GM19468 (cell line): ENCODE data around the gene NODAL.

ENCODE experiments used
- ATAC-seq: cut with Tn5 transposase; IDR thresholded peaks from one replicate; pipeline ENCODE4 v1.9.1; 2021; ENCODE audit warnings: mild to moderate bottlenecking, moderate library complexity, moderate number of reproducible peaks; ENCODE audit not compliant: unreplicated experiment; ENCODE audit errors: extremely low read depth

The NODAL gene

GRCh38 chr10:70465832-70466231, 24.4 kb upstream of the NODAL start:
- ATAC-seq: no peak

GRCh38 chr10:70465278-70465677, 23.8 kb upstream of the NODAL start:
- no peak for ATAC-seq

GRCh38 chr10:70462349-70462984, 21.0 kb upstream of the NODAL start:
- ATAC-seq: no peak

- ATAC-seq: no peak
These were observed 20.2 kb upstream of the NODAL start for GRCh38 chr10:70461397-70462348.

- no peak for ATAC-seq
These were observed 18.5 kb upstream of the NODAL start for GRCh38 chr10:70459774-70460490.

GRCh38 chr10:70459061-70459773, 17.7 kb upstream of the NODAL start:
- ATAC-seq: no peak

- ATAC-seq: no peak
These were observed 17.0 kb upstream of the NODAL start for GRCh38 chr10:70458329-70459060.

GRCh38 chr10:70457759-70458305, 16.4 kb upstream of the NODAL start:
- ATAC-seq: no peak

- ATAC-seq: no peak
These were observed 14.7 kb upstream of the NODAL start for GRCh38 chr10:70456164-70456563.

GRCh38 chr10:70455213-70455630, 13.7 kb upstream of the NODAL start:
- ATAC-seq: no peak

- ATAC-seq: no peak
These were observed 6.8 kb upstream of the NODAL start for GRCh38 chr10:70448236-70448635.

GRCh38 chr10:70445718-70446657, 4.5 kb upstream of the NODAL start:
- no peak for ATAC-seq

GRCh38 chr10:70444744-70445143, 3.3 kb upstream of the NODAL start:
- no peak for ATAC-seq

- ATAC-seq: no peak
These were observed 979 bp upstream of the NODAL start for GRCh38 chr10:70442332-70442988.

GRCh38 chr10:70441895-70442309, 421 bp upstream of the NODAL start:
- ATAC-seq: no peak

GRCh38 chr10:70440296-70441160, 953 bp downstream of the NODAL start:
- ATAC-seq: no peak

GRCh38 chr10:70437721-70438120, 3.8 kb downstream of the NODAL start:
- ATAC-seq: no peak
